GM12801 (cell line): ENCODE measurements around the gene CCDC187.

Experiments used
- CTCF ChIP-seq: IDR thresholded peaks from one replicate; pipeline ENCODE4 v1.5.1; 2011; ENCODE audit warnings: control low read depth; ENCODE audit not compliant: insufficient read length; ENCODE audit errors: extremely low read depth

The CCDC187 gene

GRCh38 chr9:136218271-136218670 is 85.6 kb downstream of the CCDC187 start:
- no peak for TF ChIP-seq CTCF

- no peak for TF ChIP-seq CTCF
These were observed 87.2 kb downstream of the CCDC187 start for GRCh38 chr9:136216541-136217244.

GRCh38 chr9:136213733-136214132 is 90.2 kb downstream of the CCDC187 start:
- no peak for TF ChIP-seq CTCF

- no peak for TF ChIP-seq CTCF
These were observed 91.4 kb downstream of the CCDC187 start for GRCh38 chr9:136212345-136212950.

- no peak for TF ChIP-seq CTCF
These were observed 92.2 kb downstream of the CCDC187 start for GRCh38 chr9:136211441-136212344.

GRCh38 chr9:136211006-136211405 is 92.9 kb downstream of the CCDC187 start:
- no peak for TF ChIP-seq CTCF

GRCh38 chr9:136210276-136210675 is 93.6 kb downstream of the CCDC187 start:
- no peak for TF ChIP-seq CTCF
